ENCODE data around the gene TMEM247.

- TF ChIP-seq CTCF (IDR thresholded peaks at IDR 0.05) (peak; percentile 98 to 99 (median 99)), EP300 (IDR thresholded peaks at IDR 0.05; ENCODE audit: low read depth) (no peak)
Measured at GRCh38 chr2:46461011-46461674, 18.2 kb upstream of the TMEM247 start.
